NCI-H446 (cell line): ENCODE data around the gene DCAF15.

Experiments used
- DNase-seq, 2 experiments: peaks; one replicate each; lab custom pipeline; 2025; lab: John Stamatoyannopoulos, UW

Gene DCAF15

DNA sequence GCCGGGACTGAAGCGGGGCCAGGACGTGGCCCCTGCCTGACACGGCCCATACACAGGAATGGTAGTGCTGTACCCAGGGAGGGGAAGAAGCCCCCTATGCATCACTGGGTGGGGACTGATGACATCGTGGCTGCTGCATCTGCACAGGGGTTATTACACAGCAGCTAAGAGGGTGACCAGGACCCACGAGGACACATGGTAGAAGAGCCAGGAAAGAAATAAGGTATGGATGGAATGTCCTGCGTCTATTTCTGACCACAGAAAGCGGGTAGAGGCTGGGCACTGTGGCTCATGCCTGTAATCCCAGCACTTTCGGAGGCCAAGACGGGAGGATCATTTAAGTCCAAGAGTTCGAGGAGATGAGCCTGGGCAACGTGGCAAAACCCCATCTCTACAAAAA lies 24.1 kb downstream of the DCAF15 start:
- no peak for DNase-seq

DNA sequence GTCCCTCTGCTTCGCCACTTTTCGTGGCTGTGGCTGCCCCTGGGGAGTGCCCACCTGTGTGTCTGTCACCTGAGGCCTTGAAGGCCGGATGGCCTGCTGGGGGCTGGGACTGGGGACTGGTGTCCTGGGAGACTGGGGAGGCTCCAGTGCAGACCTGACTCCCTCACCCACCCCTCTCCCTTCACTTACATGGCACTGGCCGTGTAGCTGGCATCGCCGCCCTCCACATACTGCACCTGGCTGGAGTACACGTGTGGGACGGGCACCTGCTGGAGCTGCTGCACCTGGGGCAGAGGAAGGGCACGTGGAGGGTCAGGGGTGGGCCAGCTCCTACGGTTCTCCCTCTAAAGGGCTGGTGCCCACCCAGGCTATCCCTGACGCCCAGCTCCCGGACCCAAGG lies 25.5 kb downstream of the DCAF15 start:
- no peak for DNase-seq

DNA sequence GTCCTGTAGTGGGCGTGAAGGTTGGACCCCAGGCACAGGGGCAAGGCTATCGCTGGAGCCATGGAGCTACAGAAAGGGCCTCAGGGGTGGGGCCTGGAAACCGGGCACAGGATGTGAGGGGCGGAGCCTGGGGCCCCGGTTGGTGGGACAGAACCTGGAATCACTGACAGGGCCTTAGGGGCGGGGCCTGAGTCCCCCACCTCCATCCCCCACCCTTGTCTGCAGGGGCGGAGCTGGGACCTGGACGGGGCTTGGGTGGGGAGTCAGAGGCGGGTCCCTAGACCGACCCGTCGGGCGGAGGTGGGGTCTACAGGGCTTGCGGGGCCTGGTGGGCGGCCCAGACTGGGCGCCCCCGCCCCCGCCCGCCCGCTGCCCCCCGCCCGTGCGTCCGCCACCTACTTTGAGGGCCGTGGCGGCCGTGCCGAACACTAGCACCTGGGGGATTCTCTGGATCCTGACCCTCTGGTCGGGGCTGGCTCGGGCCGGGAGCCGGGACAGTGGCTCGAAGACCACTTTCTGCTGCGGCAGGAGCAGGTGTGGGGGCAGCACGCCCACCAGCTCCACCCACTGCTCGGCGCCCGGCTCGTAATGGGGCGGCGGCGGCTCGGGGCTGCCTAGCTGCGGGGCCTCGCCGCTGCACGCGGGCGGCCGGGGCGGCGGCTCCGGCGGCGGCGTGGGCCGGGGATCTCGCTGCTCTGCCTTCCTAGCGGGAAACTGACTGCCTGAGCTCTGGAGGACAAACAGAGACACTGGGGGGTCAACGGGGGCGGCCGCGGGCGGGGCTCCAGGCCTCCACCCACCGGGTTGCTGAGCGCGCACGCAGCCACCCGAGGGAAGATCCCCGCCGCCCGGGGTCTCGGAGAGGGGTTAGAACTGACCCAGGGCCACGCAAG lies 26.3 kb downstream of the DCAF15 start:
- DNase-seq, result no peak

DNA sequence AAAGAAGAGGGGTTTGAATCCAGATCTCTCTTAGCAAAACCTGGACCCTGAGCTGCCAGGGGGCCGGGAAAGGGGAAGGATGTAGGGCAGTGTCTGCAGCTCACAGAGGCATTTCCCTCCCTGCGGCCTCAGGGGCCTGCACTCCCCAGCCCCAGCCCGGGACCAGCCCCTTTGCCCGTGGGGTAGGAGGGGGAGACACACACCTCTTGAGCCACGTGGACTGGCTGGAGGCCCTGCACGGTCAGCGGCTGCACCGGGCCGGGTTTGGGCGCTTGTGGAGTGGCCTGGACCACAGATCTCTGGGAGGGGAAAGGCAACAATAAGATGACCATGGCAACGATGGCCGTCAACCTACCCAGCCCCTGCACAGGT lies 26.9 kb downstream of the DCAF15 start:
- no peak for DNase-seq

DNA sequence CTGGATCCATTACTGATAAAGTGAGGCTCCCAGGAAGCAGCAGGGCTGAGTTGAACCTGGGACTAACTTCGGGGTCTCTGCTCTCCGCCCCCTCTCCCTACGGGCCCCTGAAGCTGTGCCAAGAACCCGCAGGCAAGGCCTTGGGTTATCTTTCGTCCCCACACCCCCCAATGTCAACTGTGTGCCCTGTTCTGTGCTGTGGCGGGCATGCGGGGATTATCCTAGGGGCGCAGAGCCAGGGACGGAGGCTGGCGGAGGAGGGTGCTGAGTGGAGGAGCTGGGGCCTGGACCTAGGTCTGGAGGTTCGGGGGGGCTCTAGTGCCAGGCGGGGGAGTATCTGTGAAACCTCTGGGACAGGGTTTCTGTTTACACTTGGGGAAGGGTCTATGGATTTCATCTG lies 27.4 kb downstream of the DCAF15 start:
- no peak for DNase-seq

DNA sequence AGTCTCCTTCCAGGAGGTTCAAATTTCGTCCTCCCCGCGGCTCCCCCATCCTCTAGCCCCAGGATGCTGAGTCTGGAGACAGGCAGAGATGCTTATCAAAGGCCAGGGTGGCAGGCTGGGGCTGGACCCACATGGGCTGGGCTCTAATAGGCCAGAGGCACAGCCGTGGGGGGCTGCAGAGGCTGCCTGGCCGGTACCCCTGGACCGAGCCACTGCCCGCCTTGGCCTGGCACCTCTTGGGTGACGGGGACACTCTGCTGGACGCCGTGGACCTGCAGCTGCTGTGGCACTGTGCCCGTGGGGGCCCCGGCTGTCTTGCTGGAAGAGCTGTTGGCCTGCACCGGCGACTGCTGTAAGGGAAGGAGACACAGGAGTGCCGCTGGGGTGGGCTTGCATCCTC lies 28.0 kb downstream of the DCAF15 start:
- DNase-seq, result no peak

DNA sequence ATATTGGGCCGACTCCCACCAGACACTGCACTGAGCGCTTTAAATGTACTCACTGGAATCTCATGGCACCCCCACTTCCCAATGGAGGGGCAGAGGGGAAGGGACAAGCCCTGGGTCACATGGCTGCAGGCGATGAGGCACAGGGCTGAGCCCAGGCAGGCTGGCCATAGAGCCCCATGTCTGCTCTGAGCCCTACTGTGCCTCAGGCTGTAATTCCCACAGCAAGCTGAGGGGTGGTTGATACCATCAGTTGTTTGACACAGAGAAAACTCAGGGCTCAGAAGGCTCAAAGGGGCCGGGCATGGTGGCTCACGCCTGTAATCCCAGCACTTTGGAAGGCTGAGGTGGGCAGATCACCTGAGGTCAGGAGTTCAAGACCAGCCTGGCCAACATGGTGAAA lies 28.7 kb downstream of the DCAF15 start:
- DNase-seq, result no peak

DNA sequence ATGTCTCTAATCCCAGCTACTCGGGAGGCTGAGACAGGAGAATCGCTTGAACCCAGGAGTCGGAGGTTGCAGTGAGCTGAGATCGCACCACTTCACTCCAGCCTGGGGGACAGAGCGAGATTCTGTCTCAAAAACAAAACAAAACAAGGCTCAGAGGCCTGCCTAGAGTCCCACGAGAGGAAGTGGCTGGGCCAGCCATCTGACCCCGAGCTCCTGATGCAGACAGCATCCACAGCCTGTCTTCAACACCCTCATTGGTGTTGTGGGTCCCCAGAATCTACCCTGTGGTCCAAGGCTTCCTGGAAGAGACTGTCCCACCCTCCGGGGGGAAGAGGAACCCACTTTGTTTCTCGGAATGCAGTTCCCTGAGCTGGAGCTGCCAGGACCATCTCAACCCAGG lies 29.2 kb downstream of the DCAF15 start:
- DNase-seq, result no peak

DNA sequence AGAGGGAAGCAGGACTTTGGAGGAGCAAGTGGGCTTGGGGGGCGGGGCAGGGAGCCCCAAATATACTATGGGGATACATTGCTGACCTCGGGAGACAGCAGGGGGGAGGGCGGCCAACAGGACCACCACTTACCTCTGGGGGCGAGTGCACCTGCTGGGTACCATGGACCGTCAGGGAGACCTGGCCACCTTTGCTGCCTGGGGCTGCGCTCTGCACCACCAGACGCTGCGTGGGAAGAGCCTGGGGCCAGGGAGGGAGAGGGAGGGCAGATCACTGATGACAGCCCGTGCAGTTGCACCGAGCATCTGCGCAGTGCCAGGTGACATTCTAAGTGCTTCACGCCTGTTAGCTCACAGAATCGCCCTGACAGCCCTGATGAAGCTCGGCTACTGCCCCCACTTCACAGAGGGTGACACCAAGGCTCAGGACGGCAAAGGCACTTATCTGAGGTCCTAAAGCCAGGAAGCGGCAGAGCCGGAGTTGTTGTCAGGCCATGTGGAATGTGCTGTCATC lies 29.7 kb downstream of the DCAF15 start:
- no peak for DNase-seq

DNA sequence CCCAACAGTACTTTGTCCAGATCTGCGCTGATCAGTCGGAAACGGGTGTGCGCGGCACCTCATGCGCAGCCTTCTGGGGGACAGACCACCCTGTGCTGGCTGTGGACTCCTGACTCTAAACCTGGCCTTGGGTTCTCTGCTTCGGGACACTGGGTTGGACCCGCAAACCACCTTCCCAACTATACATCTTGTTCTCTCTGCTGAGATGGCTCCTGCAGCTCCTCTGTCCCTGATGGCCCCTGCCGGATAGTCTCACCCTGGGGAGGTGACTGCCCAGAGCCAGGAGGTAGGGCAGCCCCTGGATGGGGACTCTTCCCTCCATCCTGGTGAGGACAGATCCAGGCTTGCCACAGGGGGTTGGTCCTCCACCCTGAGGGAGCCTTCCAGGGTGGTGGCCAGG lies 30.5 kb downstream of the DCAF15 start:
- DNase-seq, result no peak

DNA sequence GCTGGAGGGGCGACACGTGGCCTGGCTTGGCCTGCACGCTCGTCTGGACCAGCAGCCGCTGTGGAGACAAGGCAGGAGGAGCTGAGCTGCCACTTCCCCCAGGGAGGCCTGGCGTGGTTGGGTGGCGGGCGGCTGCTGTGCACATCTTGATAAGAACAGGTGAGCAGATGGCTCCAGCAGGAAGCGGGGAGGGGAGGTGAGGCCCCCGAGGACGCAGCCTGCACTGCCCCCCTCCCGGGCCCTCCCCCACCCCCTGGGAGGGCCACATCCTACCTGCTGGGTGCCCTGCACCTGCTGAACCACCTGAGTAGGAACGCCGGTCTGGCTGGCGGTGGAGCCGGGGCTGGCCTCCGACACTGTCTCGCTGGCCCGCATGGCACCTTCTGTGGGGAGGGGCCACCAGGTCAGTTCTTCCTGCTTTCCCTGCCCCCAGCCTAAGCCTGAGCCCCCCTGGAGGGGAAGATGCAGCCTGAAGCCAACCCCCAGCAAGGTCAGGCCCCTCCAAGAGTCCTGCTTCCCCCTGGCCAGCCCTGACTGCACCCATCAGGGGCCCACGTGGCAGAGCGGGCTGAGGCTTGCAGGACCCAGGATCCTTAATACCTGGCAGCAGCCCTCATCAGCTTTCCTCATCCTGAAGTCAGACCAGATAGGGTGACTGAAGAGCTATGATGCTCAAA lies 31.0 kb downstream of the DCAF15 start:
- no peak for DNase-seq

DNA sequence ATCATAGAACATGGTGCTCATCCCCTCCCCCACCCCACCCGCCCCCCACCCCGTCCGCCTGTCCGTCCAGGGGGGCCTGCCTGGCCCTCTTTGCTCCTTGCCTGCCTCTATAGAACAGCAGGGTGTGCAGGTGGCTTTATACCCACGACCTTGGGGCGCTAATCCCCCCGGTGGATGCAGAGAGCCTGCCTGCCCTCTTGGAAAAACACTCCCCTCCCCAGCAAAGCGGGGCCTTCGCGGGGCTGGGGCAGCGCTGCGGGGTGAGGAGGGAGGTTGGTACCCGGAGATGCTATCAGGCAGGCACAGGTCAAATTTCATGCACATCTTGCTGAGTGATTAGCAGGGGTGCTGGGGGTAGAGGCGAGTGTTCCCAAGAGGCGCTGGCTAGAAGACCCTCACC lies 31.9 kb downstream of the DCAF15 start:
- DNase-seq, result no peak

DNA sequence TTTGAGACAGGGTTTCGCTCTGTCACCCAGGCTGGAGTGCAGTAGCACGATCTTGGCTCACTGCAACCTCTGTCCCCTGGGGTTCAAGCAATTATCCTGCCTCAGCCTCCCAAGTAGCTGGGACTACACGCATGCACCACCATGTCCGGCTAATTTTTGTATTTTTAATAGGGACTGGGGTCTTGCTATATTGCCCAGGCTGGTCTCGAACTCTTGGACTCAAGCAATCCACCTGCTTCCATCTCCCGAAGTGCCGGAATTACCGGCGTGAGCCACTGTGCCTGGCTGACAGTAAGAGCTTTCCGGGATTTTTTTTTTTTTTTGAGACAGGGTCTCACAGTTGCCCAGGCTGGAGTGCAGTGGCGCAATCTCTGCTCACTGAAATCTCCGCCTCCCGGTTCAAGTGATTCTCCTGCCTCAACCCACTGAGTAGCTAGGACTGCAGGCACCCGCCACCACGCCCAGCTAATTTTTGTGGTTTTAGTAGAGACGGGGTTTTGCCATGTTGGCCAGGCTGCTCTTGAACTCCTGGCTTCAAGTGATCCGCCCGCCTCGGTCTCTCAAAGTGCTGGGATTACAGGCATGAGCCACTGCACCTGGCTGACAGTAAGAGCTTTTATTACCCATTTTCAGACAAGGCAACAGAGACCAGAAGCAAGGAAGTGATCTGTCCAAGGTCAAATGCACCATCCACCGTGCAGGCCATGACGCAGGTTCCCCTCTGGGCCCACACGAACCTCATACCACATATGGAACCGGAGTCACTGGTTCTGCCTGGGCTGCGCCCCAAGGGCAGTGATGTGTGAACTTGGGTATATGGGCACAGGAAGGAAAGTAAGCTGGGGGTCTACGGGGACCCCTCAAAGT lies 32.8 kb downstream of the DCAF15 start:
- DNase-seq, result no peak

DNA sequence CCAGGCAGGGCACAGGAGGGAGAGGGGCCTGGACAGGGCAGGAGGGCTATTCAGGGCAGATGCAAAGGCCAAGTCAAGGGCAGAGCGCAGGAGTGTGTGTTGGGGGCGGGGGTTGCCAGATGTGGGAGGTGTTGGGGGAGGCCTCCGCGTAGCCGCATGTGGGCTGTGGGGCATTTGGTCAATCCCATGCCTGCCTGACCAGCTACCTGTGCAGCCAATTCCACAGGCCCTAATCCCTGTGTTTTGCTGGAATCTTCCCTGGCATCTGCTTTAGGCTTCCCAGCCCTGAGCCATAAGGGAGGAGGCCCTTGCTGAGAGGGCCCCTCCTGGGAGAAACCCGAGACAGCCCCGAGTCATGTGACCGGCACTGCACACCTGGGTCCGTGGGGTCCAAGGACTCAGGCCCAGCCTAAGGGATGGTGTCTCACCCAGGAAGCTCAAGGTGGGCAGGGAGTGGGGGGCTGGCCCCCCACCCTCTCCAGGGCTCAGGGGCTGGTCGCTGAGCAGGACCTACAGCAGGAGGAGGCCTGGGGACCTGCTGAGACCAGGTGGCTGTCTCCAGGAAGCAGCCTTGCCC lies 33.5 kb downstream of the DCAF15 start:
- DNase-seq, result no peak

DNA sequence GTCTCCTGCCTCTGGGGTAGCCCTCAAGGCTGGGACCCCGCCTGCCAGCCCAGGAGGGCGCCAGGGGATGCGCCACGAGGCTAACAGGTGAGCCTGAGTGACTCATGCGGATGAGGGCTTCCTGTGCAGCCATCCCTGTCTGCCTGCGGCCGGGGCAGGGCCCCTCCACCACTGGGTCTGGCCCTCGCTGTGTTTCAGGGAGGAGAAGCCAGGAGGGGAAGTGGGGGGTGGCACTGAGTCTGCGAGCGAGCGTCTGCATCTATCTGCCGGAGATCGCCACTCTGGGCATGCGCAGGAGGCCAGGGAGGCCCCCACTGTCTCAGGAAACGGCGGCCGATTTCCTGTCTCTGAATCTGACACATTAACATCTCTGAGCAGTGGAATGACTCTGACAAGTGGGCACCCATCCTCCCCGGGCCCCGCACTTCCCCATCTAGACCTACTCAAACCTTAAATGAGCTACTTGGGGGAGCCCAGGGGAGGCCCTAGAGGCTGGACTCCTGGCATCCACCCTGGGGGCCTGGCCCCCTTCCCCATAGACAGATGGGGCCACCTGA lies 34.1 kb downstream of the DCAF15 start:
- DNase-seq, result no peak

DNA sequence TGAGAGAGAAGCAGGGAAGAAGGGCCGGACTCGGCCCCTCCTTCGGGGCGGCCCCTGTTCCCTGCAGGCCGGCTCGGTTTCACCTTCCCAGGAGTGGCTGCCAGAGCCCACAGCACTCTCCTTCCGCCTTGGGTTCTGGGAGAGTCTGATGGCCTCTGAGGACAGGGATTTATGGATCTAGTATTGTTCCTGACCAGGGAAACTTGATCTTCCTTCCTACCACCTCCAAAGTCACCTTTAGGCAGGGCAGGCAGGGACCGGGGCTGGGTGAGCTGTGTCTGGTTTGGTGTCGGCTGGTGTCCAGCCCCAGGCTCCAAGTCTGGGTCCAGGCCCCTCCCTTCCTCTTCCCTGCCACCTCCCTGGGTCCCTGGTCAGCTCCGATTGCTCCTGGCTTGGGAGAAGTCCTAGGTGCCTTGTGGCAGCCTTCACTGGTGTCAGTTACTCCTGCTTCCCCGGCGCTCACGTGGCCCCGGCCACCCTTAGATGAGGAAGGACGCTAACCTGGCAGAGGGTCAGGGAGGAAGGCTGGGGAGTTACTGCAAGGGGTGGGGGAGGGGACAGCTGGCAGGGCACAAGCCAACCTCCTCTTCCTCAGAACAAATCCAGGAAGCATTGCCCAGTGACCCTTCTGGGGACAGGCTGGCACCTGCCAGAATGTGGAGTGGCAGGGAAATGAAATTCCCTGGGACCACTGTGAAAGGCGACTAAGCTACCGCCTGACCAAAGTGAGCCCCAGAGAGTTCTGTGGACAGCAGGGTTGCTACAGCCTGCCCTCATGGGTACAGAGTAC lies 35.0 kb downstream of the DCAF15 start:
- no peak for DNase-seq

DNA sequence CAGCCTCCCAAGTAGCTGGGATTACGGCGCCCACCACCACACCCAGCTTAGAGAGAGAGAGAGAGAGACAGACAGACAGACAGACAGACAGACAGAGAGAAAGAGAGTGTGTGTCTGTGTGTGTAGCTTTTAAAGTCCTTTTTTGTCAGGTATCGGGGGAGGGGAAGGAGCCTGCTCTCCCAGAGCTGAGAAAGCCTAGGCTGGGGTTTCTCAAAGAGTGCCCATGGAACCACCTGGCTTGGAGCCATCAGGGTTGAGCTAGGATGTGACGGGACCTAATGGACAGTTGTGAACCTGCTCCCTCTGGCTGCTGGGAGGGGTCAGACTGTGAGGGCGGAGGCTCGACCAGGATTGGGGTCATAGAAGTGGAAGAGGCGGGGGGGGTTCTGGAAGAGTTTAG lies 37.2 kb downstream of the DCAF15 start:
- DNase-seq, result no peak

DNA sequence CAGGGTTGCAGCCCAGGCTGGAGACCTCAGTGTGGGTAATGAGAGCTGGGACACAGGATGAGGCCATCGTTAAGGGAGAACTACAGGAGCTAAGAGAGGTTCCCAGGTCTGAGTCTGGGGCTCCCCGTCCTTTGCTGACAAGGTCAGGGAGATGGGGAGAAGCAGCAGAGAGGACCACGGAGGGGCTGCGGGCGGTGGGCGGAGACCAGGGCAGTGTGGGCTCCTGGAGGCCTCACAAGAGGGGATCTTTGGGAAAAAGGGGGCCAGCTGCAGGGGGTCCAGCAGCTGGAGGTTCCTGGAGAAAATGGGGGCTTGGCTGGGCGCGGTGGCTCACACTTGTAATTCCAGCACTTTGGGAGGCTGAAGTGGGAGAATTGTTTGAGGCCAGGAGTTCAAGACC lies 37.8 kb downstream of the DCAF15 start:
- DNase-seq, result no peak

DNA sequence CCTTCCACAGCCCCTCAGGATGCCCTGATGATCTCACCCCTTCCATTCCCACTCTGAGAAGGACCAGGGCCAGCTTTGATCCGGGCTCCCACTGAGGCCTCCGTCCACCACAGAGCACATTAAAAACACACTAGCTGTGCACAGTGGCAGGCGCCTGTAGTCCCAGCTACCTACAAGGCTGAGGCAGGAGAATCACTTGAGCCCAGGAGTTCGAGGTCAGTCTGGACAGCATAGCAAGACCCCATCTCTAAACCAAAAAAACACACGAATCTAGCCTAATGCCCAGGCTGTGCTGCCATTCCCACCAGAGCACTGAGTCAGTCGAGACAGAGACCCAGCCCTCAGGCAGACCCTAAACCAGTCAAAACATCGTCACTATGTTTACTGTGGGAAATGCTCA lies 39.7 kb downstream of the DCAF15 start:
- DNase-seq, result no peak

DNA sequence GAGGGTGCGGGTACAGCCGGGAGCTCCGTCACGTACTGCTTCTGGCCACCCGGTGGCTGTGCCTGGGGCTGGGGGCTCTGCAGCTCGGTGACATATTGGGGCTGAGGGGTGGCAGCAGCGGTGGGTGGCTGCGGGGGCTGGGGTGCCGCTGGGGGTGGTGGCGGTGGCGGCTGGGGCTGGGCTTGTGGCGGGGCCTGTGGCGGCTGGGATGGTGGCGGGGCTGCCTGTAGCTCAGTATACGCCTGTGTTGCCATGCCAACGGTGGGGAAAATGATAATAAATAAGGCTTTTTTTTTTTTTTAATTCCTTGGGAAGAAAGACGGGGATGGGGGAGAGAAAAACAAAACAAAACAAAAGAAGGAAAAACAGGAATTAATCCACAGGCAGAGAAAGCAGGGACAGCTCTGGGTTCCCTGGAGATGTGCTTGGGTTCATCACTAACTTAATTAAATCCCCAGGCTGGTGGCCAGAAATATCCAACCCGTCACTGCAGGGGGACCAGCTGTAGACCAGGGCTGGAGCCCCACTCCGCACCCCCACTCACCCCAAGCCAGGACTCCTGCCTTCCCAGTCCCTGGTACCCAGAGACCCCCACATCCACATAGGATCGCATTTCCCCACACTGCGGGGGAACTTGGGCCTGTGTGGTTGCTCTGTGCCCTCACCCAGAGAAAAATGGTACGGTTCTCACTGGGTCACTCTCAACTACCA lies 41.4 kb downstream of the DCAF15 start:
- DNase-seq, result no peak
